ENCODE results near the gene CAMKV. TPM values are rescaled to one million over a fixed set of nuclear protein-coding genes. Genes with fewer than 3 reads are reported as not detected.

The CAMKV gene
- polyA plus RNA-seq, 1 donor (not counting 4 experiments of a cell fraction or from before 2014, with no cell fraction given), result not detected

DNA sequence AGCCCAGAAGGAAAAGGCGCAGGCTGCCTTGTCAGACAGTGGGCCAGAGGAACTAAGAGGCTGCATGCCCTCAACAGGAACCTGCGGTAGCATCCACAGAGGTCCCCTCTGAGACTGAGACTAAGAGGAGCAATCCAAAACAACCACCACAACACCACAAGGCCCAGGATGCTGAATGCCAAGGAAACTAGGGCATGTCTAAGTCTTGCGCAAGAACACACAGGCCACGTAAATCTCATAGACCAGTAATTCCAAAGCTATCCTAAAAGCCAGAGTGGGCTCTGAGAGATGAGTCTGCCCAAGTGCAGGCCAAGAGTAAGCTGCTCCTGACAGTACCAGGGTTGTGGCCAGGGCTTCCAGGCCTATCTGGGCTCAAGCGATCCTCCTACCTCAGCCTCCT is 47.0 kb upstream of the CAMKV start:
- Histone ChIP-seq H2AFZ (ENCODE audit: control insufficient read depth, low read length) (no peak overlapping the region), H3K9ac (ENCODE audit: control insufficient read depth, extremely low read depth, insufficient read depth, low read length) (no peak overlapping the region), H3K9me1 (ENCODE audit: control insufficient read depth, extremely low read depth, insufficient read depth, low read length) (no peaks in the 10 kb centered on the region), H3K79me2 (ENCODE audit: control insufficient read depth, insufficient read depth, low read length) (no peaks in the 10 kb centered on the region), H3K27me3 (ENCODE audit: control insufficient read depth, extremely low read depth, insufficient read depth, low read length) (no peaks in the 10 kb centered on the region), H4K20me1 (ENCODE audit: control insufficient read depth, extremely low read depth, insufficient read depth, low read length) (no peaks in the 10 kb centered on the region), H3K4me1 (ENCODE audit: control insufficient read depth, extremely low read depth, insufficient read depth, low read length) (no peaks in the 10 kb centered on the region), H3K4me2 (ENCODE audit: control insufficient read depth, extremely low read depth, insufficient read depth, low read depth, low read length) (no peak overlapping the region), H3K27ac (ENCODE audit: control insufficient read depth, insufficient read depth, low read length) (no peak overlapping the region), H3K36me3 (ENCODE audit: control insufficient read depth in 2 of 2, extremely low read depth in 1 of 2, insufficient read depth in 2 of 2, low read length in 2 of 2) (peaks cover 3 to 8% of the 10 kb centered on the region in 2 experiments), H3K9me3 (ENCODE audit: control insufficient read depth, low read depth, low read length) (no peaks in the 10 kb centered on the region), H3K4me3 (ENCODE audit: control insufficient read depth in 2 of 3, extremely low read depth in 1 of 3, insufficient read depth in 2 of 3, low read depth in 1 of 3, low read length in 3 of 3) (no peak overlapping the region)
- dilution Hi-C loops (cut with MboI; ENCODE audit: extremely low pct_ligation_motif_present, low sequenced_read_pairs), result no loop called here
- TF ChIP-seq, protein P1, sequence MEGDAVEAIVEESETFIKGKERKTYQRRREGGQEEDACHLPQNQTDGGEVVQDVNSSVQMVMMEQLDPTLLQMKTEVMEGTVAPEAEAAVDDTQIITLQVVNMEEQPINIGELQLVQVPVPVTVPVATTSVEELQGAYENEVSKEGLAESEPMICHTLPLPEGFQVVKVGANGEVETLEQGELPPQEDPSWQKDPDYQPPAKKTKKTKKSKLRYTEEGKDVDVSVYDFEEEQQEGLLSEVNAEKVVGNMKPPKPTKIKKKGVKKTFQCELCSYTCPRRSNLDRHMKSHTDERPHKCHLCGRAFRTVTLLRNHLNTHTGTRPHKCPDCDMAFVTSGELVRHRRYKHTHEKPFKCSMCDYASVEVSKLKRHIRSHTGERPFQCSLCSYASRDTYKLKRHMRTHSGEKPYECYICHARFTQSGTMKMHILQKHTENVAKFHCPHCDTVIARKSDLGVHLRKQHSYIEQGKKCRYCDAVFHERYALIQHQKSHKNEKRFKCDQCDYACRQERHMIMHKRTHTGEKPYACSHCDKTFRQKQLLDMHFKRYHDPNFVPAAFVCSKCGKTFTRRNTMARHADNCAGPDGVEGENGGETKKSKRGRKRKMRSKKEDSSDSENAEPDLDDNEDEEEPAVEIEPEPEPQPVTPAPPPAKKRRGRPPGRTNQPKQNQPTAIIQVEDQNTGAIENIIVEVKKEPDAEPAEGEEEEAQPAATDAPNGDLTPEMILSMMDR (optimal IDR thresholded peaks at IDR 0.05 in 1 of 3, IDR thresholded peaks at IDR 0.05 in 1 of 3, conservative IDR thresholded peaks at IDR 0.05 in 1 of 3; ENCODE audit: extremely low read depth in 1 of 3, insufficient read depth in 2 of 3, low read length in 3 of 3), result no peak
- TF ChIP-seq EZH2 (IDR thresholded peaks at IDR 0.05; ENCODE audit: low read length), result no peak
- no peak for DNase-seq (ENCODE audit: low read depth, low spot score)
- no peak for FAIRE-seq

DNA sequence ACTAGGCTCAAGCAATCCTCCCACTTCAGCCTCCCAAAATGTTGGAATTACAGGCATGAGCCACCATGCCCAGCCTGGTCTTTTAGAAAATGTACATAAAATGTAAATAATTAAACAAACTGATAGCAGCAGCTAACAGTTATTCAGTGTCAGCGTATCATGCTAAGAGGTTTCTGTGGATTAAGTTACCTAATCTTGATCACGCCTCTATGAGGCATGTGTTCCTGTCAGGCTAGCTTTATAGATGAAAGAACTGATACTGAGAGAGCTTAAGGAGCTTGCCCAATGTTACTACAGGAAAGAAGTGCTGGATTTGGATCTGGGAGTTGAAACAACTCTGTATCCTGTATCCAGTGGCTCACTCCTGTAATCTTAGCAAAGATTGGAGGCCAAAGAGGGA is 45.2 kb upstream of the CAMKV start:
- Histone ChIP-seq H2AFZ (ENCODE audit: control insufficient read depth, low read length) (no peak overlapping the region), H4K20me1 (ENCODE audit: control insufficient read depth, extremely low read depth, insufficient read depth, low read length) (no peaks in the 10 kb centered on the region), H3K27me3 (ENCODE audit: control insufficient read depth, extremely low read depth, insufficient read depth, low read length) (no peaks in the 10 kb centered on the region), H3K79me2 (ENCODE audit: control insufficient read depth, insufficient read depth, low read length) (no peaks in the 10 kb centered on the region), H3K4me3 (ENCODE audit: control insufficient read depth in 2 of 3, extremely low read depth in 1 of 3, insufficient read depth in 2 of 3, low read depth in 1 of 3, low read length in 3 of 3) (no peak overlapping the region), H3K4me2 (ENCODE audit: control insufficient read depth, extremely low read depth, insufficient read depth, low read depth, low read length) (no peak overlapping the region), H3K9ac (ENCODE audit: control insufficient read depth, extremely low read depth, insufficient read depth, low read length) (no peak overlapping the region), H3K36me3 (ENCODE audit: control insufficient read depth in 2 of 2, extremely low read depth in 1 of 2, insufficient read depth in 2 of 2, low read length in 2 of 2) (peaks cover 6 to 10% of the 10 kb centered on the region in 2 experiments), H3K9me3 (ENCODE audit: control insufficient read depth, low read depth, low read length) (no peaks in the 10 kb centered on the region), H3K4me1 (ENCODE audit: control insufficient read depth, extremely low read depth, insufficient read depth, low read length) (no peaks in the 10 kb centered on the region), H3K9me1 (ENCODE audit: control insufficient read depth, extremely low read depth, insufficient read depth, low read length) (no peaks in the 10 kb centered on the region), H3K27ac (ENCODE audit: control insufficient read depth, insufficient read depth, low read length) (no peak overlapping the region)
- TF ChIP-seq EZH2 (IDR thresholded peaks at IDR 0.05; ENCODE audit: low read length), result no peak
- TF ChIP-seq, protein P1 (optimal IDR thresholded peaks at IDR 0.05 in 1 of 3, IDR thresholded peaks at IDR 0.05 in 1 of 3, conservative IDR thresholded peaks at IDR 0.05 in 1 of 3; ENCODE audit: extremely low read depth in 1 of 3, insufficient read depth in 2 of 3, low read length in 3 of 3), result no peak
- dilution Hi-C loops (cut with MboI; ENCODE audit: extremely low pct_ligation_motif_present, low sequenced_read_pairs), result no loop called here
- FAIRE-seq (peak; percentile 56), DNase-seq (ENCODE audit: low read depth, low spot score) (no peak)

Data from keratinocyte (primary cell).